NCI-H1105 (cell line): ENCODE data around the gene MGAT4B.
A peak's percentile ranks its signal among the peaks of the same experiment; 100 is the strongest.

ENCODE experiments used
- DNase-seq: peaks from one replicate; lab custom pipeline; 2025; lab: John Stamatoyannopoulos, UW

The MGAT4B gene

DNA sequence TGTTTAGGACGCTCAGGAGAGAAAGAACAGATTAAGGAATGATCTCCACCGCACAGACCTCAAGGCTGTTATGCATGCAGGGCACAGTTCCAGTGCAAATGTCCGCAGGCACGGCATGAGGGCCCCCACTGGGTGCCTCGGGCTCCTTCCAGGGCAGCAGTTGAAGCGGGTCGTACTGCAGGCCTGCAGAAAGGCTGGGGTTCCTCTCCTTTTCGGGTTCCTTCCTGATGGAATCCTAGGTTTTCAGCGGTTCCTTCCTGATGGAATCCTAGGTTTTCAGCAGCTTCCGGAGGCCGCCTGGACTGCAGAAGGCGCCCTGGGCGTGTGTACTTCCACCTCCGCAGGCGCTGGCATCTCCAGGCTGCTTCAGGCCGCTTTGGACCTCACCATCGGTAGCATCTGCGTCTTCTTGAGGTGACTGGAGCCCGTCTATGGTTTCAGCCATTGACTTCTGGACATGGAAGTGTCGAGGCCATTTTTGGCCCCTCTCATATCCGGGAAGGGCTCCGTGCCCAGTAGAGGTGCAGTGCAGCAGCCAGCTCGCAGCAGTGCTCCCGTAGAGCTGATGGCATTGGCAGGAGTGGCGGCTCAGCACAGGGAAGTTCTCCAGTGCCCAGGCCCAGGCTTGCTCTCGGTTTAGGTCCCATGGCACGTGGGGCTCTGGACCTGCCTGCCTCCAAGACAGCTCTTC, 5.6 kb upstream of the MGAT4B start:
- no peak for DNase-seq

DNA sequence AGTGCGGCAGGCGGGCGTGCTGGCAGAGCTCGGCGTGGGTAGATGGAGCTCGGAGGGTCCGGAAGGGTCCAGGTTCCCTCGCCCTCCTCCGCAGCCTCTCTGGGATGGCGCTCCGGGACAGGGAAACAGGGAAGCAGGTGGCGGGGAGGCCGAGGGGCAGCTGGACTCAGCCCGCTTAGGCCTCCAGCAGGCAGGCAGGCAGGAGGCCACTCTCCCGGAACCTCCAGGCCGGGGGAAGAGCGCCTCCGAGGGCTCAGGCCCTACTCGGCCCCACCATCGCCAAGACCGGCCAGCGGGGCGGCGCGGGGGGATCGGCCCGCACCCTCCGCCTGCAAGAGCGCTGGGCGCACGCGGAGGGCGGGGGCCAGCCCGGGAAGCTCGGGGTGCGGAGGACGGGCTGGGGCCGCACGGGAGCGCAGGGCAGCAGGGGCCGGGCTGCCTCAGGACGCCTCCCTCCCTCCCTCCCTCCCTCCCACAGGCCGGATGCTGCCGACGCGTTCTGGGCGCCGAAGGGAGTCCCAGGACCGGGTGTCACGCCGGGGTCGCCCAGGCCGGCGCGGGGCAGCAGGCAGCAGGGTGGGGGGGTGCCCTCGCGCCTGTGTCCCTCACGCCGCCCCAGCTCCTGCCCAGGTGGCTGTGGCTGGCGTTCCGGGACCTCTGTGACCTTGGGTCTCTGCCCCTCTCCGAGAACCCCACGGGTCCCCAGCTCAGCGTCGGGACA, 977 bp downstream of the MGAT4B start:
- DNase-seq, result no peak

DNA sequence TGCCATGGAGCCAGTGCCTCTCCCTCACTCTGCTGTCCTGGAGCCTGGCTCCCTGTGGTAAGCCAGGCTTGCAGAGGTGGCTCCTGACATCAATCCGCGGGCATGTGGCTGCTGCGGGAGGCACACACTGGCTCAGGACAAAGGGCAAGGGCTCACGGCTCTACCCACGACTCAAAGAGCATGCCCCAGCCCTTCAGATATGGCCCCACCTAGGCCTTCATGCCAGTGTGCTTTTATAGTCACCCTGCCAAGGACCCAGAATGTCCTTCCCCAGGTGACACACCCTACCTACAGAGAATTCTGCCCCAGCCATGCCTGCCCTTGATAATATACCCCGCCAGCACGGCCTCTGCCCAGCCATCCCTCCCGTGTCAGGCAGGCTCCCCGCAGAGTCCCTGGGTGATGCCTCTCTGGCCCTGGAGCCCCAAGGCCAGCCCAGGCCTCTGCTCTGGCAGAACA, 1.6 kb downstream of the MGAT4B start:
- no peak for DNase-seq

DNA sequence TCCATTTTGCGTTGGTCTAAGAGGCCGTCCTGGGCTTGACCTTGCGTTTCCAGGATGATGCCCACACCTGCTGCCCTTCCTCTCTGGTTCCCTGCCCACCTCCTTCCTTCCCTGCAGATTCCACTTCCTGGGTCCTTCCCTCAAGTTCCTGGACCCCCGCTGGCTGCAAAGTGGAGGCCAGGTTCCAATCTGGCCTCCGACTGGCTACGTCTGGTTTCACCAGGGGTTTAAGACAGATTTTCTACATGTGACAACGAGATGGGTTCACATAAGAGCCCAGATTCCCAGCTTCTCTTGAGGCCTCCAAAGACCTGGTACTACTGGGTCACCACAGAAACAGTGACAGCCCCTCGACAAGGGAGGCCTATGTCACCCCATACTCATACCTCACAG, 2.1 kb downstream of the MGAT4B start:
- DNase-seq, result no peak

DNA sequence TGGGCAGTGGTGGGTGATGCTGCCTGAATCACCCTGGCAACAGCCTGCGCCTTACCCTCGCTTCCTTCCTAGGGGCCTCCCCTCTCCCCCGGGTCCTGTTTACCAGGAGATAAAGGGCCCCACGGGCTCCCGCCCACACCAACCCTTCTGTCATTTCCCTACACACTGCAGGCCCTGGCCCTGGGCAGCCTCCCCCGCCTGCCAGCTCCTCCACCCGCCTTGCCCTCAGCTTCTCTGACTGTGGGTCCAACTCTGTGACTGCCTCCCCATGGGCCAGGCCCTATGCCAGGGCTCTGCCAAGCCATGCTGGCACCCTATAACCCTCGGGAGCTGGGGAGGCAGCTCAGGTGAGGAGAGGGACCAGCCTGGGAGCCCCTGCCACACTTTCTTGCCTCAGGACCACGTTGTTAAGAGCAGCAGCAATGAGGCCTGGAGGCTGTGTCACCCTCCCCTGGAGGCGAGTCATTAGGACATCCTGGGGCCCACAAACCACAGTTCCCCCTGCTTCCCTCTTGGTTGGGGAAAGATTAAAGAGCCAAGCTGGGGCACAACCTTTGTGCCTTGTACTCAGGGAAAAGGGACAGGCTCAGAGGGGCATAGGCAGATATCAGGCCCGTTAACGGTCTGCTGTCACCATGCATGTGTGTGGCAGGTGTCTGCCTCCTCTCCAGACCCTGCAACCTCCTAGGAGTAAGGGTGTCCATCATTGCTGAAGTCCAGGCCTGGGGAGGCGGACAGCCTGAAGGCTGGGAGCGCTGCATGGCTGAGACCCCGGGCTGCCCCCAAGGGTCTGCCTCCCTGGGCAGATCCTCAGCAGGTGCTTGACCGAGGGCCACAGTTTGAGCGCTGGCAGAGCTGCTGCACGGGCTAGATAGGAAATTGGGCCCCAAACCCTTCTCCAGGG, 2.8 kb downstream of the MGAT4B start:
- no peak for DNase-seq

DNA sequence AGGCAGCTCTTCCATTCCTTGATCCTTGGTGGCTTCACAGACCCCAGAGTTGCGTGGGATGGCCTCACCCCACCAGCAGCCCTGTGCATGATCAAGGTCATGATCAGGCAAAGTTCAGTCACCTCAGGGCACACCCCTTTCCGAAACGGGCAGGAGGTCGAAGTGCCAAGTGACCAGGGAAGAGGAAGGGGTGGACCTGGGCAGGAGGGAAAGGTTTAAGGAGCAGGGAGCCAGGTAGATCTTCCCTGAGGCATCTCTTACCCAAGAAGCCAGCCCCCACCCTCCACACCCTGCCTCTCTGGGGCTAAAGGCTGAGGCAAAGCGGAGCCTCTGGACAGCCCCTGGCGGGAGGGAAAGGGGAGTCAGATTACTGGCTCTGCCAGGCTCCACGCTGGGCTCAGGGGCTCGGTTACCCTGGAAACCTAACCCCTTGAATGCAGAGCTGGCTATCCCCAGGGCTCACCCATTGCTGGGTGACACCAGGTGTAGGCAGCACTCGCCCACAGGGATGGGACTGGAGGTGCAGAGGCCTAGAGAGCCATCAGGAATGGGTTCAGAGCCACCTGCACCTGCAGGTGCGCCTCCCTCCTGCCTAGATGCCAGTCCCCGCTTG, 3.6 kb downstream of the MGAT4B start:
- peak; percentile 79 for DNase-seq

DNA sequence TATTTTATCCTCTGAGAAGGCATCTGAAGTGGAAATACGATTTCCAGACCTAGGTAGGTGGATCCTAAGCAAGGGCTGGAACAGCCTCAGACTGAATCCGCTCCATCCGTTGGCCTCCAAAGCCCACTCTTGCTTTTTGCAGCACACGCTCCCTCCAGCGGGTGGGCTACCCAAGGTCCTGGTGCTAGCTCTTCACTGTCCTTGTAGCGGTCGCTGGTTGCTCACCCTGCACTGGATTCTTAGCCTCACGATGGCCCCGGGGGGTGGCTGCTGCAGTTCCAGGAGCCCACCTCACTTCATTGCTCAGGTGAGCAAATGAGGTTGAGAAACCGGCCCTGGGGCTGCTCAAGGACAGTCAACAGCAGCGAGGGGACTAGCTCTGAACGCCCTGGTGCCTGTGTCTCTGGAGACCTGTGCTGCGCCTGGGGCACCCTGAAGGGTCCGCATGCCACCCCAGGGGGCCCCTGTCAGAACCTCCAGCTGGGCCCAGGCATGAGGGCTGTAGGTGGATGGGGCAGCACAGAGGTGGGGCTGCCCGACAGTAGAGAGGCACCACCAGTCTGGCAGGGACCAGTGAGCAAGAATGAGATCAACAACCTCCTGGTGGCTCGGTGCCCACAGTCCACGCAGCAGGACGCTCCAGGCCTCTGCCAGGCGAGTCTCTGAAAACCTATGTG, 4.3 kb downstream of the MGAT4B start:
- no peak for DNase-seq

DNA sequence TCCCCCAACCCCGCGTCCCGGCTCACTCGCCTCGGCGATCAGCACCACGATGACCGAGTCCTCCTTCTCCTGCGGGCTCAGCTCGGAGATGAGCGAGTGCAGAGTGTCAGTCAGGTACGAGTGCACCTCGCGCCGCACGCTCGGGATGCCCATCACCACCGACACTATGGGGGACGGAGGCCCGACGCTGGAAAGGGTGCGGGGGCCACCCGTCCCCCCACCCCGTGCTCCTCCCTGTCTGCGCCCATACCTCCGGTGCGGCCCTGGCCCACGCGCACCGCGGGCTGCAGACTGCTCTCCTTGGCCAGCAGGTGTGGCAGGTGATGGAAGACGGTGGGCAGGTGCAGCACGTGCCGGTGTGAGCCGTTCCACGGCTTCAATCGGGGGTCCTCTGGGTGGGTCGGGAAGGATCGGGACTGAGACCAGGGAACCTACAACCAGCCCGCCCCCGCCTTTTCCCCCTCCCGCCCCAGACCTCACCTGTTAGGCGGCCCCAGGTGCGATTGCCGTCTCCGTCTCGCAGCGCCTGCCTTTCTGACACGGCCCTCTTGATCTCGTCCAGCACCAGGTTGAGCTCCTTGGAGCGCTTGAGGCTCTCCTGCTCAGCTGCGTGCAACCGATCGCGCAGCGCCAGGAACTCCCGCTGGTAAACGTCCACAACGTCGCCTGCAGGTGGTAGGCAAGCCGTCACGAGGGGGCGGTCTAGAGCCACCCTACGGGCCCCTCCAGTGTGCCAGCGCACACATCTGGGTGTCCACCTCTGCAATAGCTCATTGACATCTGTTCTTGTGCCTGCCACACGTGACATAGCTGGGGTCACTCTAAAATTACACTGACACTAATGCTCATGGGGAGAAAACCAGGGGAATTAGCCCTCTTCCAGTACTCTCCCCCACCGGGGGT, 5.1 kb downstream of the MGAT4B start:
- DNase-seq, result no peak

DNA sequence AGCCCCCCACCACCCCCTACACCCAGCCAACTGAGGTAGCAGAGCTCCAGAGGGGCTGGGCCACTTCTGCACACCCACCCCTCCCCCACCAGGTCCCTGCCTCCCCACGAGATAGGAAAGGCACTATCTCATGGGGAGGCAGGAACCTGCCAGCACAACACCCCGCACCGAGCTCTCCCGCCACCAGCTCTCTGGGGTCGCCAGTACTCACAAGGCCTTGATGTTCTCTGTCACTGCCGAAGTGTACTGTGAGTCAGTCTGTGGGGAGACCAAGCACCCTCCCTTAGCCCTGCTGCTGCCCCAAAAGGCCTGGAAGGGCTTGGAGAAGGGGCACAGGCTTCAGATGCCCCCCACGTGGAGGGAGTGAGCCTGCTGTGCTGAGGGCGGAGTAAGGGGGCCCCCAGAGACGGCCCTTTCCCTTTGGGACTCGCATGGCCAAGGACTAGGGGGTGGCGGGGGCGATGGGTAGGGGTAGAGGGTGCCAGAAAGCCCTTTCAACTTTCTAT, 5.9 kb downstream of the MGAT4B start:
- DNase-seq, result no peak

DNA sequence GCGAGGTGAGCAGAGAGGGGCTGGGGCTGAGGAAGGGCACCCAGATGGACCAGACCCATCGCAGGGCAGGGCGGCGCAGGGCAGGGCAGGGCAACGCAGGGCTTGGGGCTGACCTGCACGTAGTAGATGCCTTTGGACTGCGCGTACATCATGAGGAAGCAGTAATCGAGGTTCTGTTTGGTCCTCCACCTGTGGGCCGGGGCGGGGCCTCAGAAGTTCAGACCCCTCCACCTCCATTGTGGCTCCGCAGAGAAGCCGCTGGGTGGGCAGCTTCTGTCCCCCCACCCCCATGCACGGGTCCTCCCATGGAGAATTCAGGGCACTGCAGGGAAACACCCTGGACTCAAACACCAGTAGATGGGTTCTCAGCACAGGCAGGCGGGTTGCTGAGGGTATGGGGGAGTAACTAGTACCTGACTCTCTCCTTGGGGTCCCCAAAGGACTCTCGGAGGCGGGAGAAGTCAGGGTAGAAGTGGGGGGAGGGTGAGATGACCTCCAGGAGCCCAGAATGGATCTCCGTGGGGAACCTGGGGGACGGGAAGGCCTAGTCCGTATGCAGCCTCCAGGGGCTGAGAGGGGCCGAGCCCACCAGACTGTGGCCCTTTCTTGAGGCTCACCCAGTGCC, 6.5 kb downstream of the MGAT4B start:
- DNase-seq, result no peak

DNA sequence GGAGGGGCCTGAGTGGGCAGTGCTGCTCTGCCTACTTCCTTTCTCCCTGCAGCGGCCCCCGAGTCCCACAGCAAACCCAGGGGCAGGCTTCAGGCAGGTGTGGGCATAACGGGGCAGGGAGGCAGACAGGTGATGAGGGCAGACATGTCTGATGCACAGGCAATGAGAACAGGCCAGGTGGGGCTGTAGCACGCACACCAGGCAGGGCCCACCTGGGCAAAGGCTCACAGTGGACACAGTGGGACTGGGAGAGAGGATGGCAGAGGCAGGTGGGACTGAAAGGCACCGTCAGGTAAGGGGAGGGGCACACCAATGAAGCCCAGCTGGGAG, 7.1 kb downstream of the MGAT4B start:
- no peak for DNase-seq

DNA sequence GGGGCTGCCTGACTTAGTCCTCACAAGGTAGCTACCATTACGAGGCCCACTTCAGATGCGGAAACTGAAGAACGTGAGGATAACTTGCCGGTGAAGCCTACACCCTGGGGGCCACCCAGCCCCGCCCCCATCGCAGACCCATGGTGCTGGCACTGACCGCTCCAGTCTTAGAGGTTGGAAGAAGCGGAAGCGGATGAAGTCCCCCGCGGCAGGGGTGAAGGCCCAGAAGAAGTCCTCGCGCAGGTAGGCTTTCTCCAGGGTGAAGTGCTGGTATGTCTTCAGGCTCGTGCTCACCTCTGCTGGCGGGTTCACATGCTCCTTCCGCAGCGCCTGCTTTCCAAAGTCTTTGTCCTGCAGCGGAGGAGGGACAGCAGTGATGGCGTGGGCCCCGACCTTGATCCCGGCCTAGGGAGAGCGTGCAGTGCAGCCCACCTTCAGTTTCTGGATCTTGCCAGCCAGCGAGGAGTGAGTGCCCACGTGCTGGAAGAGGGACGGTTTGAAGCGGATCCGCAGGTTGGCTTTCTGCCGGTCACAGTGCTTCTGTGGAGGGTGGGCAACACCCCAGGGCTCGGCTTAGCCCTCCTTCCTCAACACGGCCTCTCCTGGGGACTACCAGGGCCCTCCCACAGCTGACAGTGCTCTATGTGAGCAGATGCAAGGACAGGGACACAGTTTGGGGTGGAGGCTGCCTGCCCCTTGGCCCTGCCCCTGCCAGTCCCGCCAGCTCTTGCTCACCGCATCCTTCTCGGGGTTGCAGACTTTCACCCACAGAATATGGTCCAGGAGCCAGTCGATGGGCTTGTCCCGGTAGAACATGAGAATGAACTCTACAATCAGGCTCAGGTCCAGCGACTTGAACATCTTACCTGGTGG, 7.7 kb downstream of the MGAT4B start:
- DNase-seq, result no peak

DNA sequence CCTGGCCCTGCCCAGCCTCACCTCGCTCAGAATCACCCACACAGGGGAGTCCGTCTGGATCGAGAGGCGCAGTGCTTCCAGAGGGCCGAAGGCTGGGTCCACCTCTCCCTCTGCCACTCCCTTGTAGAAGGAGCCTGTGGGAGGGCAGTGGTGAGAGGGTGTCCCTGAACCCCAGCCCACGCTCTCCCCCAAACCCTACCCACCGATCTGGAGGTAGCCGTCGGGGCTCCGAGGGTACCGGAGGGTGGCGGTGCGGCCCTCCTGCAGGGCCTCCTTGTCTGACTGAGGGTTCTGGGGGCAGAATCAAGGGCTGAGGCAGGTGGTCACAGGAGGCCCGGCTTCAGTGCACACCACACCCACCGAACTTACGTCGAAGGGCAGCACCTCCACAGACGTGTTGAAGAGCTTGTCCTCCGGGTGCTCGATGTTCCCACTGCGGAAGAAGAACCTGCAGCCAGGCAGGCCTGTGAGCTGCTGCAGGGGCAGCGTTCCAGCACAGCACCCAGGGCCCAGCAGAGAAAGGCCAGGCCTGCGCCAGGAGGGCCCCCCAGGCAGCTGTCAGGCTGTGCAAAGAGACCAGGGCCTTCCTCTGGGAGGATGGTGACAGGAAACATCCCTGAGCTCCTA, 8.4 kb downstream of the MGAT4B start:
- DNase-seq, result no peak

DNA sequence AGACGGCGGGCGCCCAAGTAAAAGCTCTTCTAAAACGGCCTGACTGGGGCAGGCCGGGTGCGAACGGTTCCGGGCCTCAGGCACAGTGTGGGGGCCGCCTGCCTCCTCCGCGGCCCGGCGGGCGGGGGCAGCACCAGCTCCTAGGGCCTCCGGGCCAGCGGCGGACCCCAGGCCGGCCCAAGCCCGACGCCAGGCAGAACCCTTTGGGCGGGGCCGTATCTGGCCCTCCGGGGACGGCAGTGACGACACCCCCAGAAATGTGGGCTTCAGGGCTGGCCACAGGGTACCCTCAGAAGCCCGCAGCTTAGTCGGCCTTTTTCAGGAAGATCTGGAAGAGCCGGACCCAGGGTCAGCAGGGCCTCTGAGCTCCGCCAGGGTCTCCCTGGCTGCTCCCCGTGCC, 8.9 kb downstream of the MGAT4B start:
- DNase-seq, result no peak

DNA sequence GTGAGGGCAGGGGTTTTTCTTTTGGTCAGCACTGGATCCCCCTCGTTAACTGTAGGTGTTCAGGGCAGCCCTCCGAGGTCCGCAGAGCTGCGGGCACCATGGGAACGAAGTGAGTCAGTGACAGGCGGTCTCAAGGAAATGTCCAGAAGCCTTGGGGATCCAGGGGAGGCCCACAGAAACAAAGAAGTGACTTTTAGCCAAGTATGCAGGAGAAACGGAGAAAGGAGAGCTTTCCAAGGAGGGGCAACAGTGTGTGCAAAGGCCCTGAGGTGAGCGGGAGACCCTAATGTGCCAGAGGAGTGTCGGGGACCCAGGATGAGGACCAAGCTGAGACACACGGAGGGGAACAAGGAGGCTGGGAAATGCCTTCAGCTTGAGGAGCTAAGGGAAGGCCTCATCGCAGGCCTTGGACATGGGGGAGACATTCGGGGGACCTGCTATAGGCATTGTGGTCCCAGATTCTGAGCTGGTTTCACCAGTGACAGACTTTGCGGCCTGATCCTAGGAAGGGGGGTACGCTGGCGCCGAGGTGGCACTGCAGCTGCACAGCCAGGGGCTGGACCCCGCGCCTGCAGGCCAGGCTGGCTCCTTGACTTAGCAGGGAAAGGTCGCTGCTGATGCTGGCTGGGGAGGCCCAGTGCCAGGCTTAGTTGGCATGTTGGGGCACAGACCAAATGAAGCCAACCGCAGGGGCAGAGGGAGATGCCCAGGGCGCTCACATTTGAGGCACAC, 9.6 kb downstream of the MGAT4B start:
- DNase-seq, result no peak

DNA sequence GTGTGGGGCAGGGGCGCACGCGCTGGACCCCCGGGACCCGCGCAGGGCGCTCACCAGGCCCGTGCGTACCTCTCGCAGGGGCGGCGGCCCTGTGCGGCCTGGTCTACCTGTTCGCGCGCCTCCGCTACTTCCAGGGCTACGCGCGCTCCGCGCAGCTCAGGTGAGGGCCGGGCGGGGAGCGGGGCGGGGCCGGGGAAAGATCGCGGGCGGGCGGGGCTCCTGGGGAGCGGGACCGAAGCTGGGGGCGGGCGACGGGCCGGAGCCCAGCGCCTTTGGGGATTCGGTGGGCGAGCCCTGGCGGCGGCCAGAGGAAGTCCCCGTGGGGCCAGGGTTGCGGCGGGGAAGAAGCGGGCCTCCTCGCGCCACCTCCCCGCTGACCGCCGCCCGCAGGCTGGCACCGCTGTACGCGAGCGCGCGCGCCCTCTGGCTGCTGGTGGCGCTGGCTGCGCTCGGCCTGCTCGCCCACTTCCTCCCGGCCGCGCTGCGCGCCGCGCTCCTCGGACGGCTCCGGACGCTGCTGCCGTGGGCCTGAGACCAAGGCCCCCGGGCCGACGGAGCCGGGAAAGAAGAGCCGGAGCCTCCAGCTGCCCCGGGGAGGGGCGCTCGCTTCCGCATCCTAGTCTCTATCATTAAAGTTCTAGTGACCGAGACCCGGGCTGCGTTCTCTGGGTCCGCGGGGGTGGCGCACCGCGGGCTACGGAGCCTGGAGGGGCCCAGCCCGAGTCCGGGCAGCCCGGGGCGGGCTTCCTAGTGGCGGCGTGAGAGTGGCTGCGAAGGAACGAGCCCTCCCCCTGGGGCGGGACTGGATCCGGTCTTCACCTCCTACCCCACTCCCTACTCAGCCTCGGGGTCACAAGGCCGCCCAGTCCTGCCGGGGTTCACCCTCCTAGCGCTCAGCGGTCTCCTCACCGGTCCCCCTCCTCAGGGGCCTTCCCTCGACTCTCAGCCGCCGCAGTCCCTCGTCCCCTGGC, 10.5 kb downstream of the MGAT4B start:
- DNase-seq, result peak; percentile 64
